Astrocyte of the spinal cord (primary cell): Measurements from ENCODE around the gene CENPI.

ENCODE experiments used
- DNase-seq: peaks from one replicate; pipeline ENCODE4 v3.0.0; 2011; ENCODE audit warnings: low read depth, low spot score
- H3K4me3 ChIP-seq: 2 replicates; pipeline ENCODE4 v1.5.1; 2011; ENCODE audit warnings: low read depth, mild to moderate bottlenecking, low read length, moderate library complexity
- CTCF ChIP-seq: IDR thresholded peaks from 2 replicates; pipeline ENCODE4 v1.5.1; 2012; ENCODE audit warnings: low read depth, mild to moderate bottlenecking, low read length, inconsistent platforms
- in situ Hi-C: cut with HindIII; loops from 2 replicates; pipeline ENCODE4 v1.10.0; 2017; ENCODE audit warnings: low sequenced_read_pairs

Gene CENPI

GRCh38 chrX:101108284-101108683 is 10.3 kb downstream of the CENPI start:
- no peak for DNase-seq
- in situ Hi-C loops: no loop called here

GRCh38 chrX:101117701-101118100 is 19.7 kb downstream of the CENPI start:
- H3K4me3 ChIP-seq: no peak overlapping the region
- DNase-seq: peak; percentile 20
- TF ChIP-seq CTCF: no peak
- in situ Hi-C loops: no loop called here

More at GRCh38 chrX:101108284-101108683, 10.3 kb downstream of the CENPI start:
- TF ChIP-seq CTCF: no peak
- no peak overlapping the region for H3K4me3 ChIP-seq

DNA sequence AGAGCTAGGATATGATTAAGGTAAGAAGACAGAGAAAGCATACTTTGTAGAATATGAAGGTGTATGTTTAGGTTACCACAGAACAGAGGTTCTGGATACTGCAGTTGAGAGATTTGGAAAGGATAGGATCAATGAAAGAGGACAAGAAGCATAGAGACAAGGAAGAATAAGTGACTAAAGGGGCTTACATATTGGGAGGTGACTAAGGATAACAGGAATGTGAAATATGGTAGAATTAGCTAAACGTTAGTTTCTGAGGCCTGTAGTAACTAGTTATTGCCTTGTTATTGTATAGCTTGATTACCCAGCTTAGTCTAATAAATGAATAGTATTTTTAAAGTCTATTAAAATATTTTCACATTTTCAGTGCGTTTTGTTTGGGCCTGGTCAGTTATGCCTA is 38.2 kb downstream of the CENPI start:
- TF ChIP-seq CTCF: no peak

More for the DNA sequence above, 38.2 kb downstream of the CENPI start:
- DNase-seq: no peak
- no peak overlapping the region for H3K4me3 ChIP-seq
- in situ Hi-C loops: no loop called here
